HG02970 (cell line): ENCODE results near the gene CMYA5.

Experiments
- ATAC-seq: cut with Tn5 transposase; IDR thresholded peaks from one replicate; pipeline ENCODE4 v1.9.1; 2021; ENCODE audit warnings: mild to moderate bottlenecking, moderate library complexity, moderate number of reproducible peaks; ENCODE audit not compliant: unreplicated experiment, low FRiP score

CMYA5 gene

GRCh38 chr5:79831381-79832309 lies 142.0 kb downstream of the CMYA5 start:
- ATAC-seq, result no peak

DNA sequence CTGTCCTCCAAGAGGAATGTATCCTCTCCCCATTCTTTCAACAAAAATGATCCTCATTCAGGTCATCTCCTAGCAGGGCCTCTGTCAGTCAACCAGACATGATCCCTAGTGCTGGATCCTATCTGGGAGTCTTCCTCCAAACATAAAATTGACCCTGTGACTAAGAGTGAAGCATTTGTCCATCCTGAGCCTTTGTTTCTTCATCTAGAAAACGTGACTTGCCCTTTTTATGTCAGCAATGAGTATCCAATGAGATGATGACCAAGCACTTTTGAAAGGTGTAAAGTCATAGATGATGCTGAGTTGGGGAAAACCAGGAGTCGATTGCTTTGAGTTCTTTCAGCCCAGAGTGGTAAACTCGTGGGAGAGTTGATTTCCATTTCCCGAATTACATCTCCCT lies 143.3 kb downstream of the CMYA5 start:
- no peak for ATAC-seq

DNA sequence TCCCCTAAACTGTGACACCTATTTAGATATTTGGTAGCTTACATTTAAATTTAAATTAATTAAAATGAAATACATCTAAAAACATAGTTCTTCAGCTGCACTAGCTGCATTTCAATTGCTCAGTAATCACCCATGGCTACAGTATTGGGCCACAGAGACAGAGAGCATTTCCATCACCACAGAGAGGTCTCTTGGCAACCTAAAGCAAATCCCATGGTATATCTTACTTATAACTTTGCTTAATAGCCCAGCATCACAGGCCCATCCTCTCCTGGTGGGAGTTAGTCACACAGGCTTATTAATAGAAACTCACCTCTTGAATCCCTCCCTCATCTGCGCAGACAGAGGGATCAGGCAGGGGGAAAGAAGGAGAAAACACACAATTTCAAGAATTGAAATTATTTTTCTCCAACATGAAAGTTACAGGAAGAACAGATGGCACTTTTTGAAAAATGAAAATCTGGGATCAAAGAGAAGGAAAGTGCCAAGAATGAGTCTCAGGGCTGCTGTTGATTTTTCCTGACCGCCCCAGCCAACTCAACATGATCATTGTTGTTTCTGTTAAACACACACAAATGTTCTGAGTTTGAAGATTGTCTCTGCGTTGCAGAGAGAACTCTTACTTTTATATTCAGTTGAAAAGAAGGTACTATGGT lies 144.6 kb downstream of the CMYA5 start:
- ATAC-seq, result no peak

DNA sequence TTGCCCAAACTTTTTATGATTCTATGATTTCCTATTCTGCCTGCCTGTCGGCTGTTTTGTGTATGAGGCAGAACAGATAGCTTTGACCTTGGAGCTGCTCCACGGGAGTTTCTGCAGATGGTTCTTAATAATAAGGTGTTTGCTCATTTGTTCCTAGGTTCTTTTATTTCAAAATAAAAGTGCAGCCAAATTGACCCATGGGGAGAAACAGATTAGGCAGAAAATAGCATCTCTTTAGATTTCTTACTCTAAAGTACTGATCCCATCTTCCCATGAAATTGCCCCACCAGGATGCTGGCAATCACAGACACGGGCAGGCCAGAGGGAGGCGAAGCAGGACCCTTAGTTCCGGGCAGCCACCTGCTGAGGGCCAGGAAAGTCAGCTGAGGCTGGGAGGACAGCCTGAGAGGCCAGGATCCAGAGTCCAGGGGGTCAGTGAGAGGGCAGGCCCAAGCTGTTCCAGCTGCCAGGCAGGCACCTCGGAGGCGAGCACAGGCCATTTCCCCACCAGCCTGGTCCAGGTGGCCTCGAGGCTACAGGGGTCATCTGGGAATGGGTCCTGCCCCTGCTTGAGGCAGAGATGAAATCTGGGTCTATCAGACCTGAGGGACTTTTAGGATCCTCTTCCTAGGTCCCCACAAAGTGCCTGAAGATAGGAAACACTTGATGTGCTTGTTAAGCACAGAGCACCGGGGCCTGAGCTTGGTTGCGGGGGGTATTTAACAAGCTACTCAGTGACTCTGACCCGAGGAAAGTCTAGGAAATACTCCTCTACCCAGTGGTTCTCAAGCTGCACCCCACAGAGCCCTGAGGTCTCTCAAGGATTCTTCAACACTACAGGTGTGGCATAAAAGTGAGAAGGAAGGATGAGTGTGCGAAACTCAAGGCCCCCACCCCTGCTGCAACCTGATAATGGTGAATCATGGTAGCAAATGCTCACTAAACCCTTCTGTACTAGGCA lies 145.4 kb downstream of the CMYA5 start:
- ATAC-seq, result no peak

DNA sequence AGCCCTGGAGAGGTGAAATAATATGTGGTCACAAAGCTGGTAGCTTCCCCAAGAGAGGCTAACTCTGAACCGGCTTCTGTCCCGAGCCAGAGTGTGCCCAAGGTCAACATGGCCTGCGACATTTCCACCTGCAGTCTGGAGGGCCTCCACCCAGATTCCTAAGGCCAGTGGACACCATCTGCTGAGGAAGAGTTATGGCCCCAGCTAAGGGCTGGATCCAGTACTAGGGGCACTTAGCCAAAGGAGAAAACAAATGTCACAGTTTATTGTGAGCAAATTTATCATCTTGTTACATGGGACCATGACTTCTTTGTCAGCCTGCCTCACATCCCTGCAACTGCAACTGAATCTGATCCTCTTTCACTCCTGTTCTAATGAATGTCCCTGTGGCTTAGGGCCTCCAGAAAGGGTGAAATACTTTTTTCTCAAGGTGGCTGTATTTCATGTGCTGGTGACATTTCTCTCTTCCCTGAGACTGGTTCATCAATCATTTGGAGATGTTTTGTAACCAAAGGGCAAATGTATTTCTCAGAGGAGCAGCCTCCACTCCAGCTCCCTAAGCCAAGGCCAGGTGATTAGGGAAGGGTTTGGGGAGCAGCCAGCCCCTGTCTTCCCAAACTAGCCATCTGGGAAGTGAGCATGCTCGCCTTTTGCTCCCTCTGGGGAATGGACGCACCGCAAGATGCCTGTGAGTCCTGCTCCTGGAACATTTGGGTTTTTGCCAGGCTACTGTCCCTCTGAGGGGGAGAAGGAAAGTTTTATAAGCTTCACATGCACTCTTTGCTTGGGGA lies 148.3 kb downstream of the CMYA5 start:
- no peak for ATAC-seq

DNA sequence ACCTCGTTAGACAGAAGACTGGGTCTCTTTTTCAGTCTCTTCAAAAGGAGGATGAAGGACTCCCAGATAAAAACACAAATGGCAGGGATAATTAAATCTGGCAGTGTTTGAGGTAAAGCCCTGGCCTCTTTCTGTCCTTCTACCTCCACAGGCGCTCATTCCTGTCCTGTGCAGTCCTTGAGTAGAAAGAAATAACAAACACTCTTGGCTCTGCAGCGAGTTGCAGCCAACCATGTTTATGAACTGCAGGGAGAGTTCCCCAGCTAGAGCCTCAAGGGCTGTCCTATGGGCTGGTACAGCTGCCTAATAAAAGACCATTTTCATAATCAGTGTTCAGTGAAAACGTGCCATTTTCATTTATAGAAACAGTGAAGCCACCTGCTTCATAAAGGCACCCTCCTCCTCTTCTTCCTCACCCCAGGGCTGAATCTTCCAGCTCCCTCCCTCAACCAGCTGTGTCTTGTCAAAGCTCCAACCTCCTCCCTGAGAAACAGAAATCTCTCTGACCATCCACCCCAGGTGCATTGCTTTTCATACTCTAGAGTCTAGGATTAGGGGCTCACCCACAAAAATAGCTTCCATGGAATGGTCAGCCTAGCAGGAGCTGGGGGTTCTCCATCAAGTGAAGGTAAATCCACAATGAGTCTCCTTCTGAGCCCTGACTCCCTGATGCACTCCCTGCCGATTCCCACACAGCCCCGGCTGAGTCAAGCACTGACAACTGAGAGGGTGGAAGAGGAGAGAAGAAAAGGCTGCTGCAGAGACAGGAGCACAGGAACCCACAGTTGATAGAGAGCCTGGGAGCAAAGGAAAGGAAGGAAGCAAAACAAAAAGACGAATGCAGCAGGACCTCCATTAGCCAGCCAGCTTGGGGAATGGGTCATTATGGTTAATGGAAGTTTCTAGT lies 150.7 kb downstream of the CMYA5 start:
- ATAC-seq, result no peak

DNA sequence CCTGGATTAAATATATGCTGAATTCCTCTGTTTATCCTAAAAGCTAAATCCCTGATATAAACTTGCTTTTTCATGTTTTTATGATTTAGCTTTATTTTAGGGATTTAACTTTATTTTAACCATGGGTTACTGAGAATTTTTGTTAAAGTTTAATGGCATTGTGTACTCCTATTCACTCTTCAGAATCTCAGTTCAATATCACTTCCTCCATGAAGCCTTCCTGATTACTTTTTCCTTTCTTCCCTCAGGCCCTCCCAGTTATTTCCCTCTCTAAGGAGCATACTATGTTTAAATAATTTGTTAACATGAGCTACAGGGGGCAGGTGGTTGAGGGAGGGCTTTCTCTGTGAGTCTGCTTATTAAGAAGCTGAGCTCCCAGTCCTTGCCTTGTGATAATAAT lies 151.5 kb downstream of the CMYA5 start:
- no peak for ATAC-seq

GRCh38 chr5:79842006-79842881 lies 152.6 kb downstream of the CMYA5 start:
- ATAC-seq, result no peak

GRCh38 chr5:79842991-79843390 lies 153.4 kb downstream of the CMYA5 start:
- no peak for ATAC-seq

GRCh38 chr5:79843450-79844388 lies 154.1 kb downstream of the CMYA5 start:
- no peak for ATAC-seq

GRCh38 chr5:79844571-79844970 lies 154.9 kb downstream of the CMYA5 start:
- no peak for ATAC-seq

DNA sequence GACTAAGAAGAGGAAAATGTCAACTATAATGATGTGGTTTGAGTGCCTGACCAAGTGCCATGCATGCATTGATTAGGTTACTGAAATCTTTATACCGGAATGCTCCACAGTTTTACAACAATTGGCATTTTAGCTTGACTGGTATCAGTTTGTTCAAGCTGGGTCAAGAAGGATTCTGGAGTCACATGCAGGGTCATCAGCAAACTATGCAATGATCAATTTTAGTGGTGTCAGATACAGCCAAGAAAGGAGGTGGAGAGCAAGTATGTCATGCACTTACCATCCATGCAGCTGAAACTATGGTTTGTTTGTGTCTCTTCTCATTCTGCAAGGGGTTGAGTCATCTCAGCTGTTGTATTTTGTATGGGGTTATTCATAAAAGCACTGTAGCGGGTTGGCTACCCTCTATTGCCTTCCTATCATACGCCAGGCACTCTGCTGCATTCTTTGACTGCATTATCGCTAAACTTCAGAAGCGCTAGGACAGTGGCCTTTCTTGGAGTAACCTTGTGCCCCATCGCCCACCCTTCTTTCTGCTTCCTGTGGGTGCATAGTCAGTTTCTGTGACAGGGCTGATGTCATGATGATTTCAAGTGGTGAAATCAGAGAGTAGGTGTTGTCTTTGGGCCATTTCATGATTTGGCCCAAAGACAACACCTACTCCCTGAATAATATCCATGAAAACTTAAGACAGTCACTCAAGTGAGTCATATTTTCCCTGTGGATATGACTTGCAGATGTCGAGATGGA lies 156.0 kb downstream of the CMYA5 start:
- no peak for ATAC-seq

DNA sequence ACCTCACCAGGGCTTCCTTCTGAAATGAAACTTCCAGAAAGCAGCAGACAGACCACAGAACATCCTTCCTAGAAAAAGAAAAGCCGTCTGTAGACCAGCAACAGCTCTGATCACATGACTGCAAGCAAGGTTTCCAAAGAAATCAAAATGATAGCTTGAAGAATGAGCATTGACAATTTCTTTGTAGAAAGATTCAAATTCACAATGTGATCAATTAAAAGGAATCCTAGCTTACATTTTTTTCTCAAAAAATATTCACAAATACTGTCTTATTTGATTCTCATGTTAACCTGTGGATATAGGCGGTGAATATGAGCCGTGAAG lies 156.5 kb downstream of the CMYA5 start:
- ATAC-seq, result no peak

DNA sequence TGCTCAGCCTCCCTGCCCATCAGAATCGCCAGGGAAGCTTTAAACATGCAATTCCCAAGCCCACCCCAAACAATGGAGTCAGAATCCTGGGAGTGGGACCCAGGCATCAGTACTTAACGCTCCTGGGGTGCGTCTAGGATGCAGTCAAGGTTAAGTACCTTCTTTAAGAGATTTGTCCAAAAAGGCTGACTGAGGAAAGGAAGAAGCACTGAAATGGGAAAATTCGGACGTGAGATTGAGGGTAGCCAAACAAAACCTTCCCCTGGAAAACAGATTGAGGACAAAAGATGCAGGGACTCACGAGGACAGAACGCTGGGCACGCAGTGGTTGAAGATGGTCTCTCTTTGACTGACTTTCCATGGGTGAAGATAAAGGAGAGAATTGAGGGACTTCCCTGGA lies 157.9 kb downstream of the CMYA5 start:
- no peak for ATAC-seq

GRCh38 chr5:79849061-79849460 lies 159.4 kb downstream of the CMYA5 start:
- no peak for ATAC-seq
